ENCODE results near the gene CACNA1B.

CACNA1B gene

GRCh38 chr9:138028596-138028995 is 151.0 kb downstream of the CACNA1B start:
- Histone ChIP-seq H3K9me3 (ENCODE audit: severe bottlenecking) (no peaks in the 10 kb centered on the region), H3K36me3 (peaks cover 18% of the 10 kb centered on the region), H3K27me3 (ENCODE audit: insufficient read depth, low read depth, severe bottlenecking) (no peaks in the 10 kb centered on the region), H3K4me3 (ENCODE audit: low read depth, low read length) (no peak overlapping the region), H3K27ac (no peak overlapping the region)
- no peak for DNase-seq
- no peak for TF ChIP-seq CTCF (IDR thresholded peaks at IDR 0.05; ENCODE audit: low read depth, low read length)

GRCh38 chr9:138031186-138031585 is 153.6 kb downstream of the CACNA1B start:
- no peak overlapping the region for H3K27ac ChIP-seq
- no peaks in the 10 kb centered on the region for H3K9me3 ChIP-seq (ENCODE audit: severe bottlenecking)
- no peak for TF ChIP-seq CTCF (IDR thresholded peaks at IDR 0.05; ENCODE audit: low read depth, low read length)
- H3K36me3 ChIP-seq = peaks cover 6% of the 10 kb centered on the region; the same call in 1 of the 2 replicates
- DNase-seq = no peak
- H3K4me3 ChIP-seq (ENCODE audit: low read depth, low read length) = no peak overlapping the region
- no peaks in the 10 kb centered on the region for H3K27me3 ChIP-seq (ENCODE audit: insufficient read depth, low read depth, severe bottlenecking)

GRCh38 chr9:138033950-138034349 is 156.4 kb downstream of the CACNA1B start:
- Histone ChIP-seq H3K4me3 (ENCODE audit: low read depth, low read length) (no peak overlapping the region), H3K27me3 (ENCODE audit: insufficient read depth, low read depth, severe bottlenecking) (no peaks in the 10 kb centered on the region), H3K27ac (no peak overlapping the region), H3K9me3 (ENCODE audit: severe bottlenecking) (no peaks in the 10 kb centered on the region), H3K36me3 (no peaks in the 10 kb centered on the region)
- TF ChIP-seq CTCF (IDR thresholded peaks at IDR 0.05; ENCODE audit: low read depth, low read length) = no peak
- peak; percentile 12 for DNase-seq

- DNase-seq = peak; percentile 3
- Histone ChIP-seq H3K9me3 (ENCODE audit: severe bottlenecking) (no peaks in the 10 kb centered on the region), H3K27me3 (ENCODE audit: insufficient read depth, low read depth, severe bottlenecking) (no peaks in the 10 kb centered on the region), H3K4me3 (ENCODE audit: low read depth, low read length) (no peak overlapping the region), H3K27ac (no peak overlapping the region), H3K36me3 (no peaks in the 10 kb centered on the region; the same call in 1 of the 2 replicates)
- no peak for TF ChIP-seq CTCF (IDR thresholded peaks at IDR 0.05; ENCODE audit: low read depth, low read length)
Observed at GRCh38 chr9:138037140-138037539, 159.6 kb downstream of the CACNA1B start.

- Histone ChIP-seq H3K36me3 (no peaks in the 10 kb centered on the region; the same call in none of the 2 replicates), H3K4me3 (ENCODE audit: low read depth, low read length) (no peak overlapping the region), H3K27me3 (ENCODE audit: insufficient read depth, low read depth, severe bottlenecking) (no peaks in the 10 kb centered on the region), H3K9me3 (ENCODE audit: severe bottlenecking) (no peaks in the 10 kb centered on the region), H3K27ac (no peak overlapping the region)
- peak; percentile 1 for DNase-seq
- no peak for TF ChIP-seq CTCF (IDR thresholded peaks at IDR 0.05; ENCODE audit: low read depth, low read length)
Observed at GRCh38 chr9:138038244-138038671, 160.7 kb downstream of the CACNA1B start.
